Spleen (tissue), 7 donors: ENCODE data around the gene ADAMTS19.

Source experiments
- POLR2A ChIP-seq, 3 donors: fragments of 450-650 bp; IDR thresholded peaks; one replicate each; pipeline ENCODE4 v1.5.1; 2017; ENCODE audit warnings: antibody characterized with exemption in 3 of 3, mild to moderate bottlenecking in 1 of 3
- TF ChIP-seq, protein P1 (sequence below), 11 experiments: fragments of 200-600 bp in 7 of 11; fragments of 450-650 bp in 4 of 11; sonication (generic) in 4 of 11; IDR thresholded peaks in 8 of 11; conservative IDR thresholded peaks in 3 of 11; 1 replicate in 7 of 11; 2 replicates in 4 of 11; pipeline versions ENCODE4 v1.4.0 to v1.8.0; 2016 to 2021; ENCODE audit warnings: antibody characterized with exemption in 11 of 11, inconsistent platforms in 4 of 11, mild to moderate bottlenecking in 1 of 11
- donor health status: DM: no; HTN: no; CAD: no; lungs with moderate emphysema.
- donor health status: DM: no; HTN: no; CAD: no.
- donor health status: DM: no; HTN: no; CAD: no.

GRCh38 chr5:129768735-129769134 is 308.6 kb downstream of the ADAMTS19 start:
- TF ChIP-seq, protein P1, sequence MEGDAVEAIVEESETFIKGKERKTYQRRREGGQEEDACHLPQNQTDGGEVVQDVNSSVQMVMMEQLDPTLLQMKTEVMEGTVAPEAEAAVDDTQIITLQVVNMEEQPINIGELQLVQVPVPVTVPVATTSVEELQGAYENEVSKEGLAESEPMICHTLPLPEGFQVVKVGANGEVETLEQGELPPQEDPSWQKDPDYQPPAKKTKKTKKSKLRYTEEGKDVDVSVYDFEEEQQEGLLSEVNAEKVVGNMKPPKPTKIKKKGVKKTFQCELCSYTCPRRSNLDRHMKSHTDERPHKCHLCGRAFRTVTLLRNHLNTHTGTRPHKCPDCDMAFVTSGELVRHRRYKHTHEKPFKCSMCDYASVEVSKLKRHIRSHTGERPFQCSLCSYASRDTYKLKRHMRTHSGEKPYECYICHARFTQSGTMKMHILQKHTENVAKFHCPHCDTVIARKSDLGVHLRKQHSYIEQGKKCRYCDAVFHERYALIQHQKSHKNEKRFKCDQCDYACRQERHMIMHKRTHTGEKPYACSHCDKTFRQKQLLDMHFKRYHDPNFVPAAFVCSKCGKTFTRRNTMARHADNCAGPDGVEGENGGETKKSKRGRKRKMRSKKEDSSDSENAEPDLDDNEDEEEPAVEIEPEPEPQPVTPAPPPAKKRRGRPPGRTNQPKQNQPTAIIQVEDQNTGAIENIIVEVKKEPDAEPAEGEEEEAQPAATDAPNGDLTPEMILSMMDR (IDR thresholded peaks at IDR 0.05 in 8 of 11, conservative IDR thresholded peaks at IDR 0.05 in 3 of 11): no peak
- TF ChIP-seq POLR2A (IDR thresholded peaks at IDR 0.05): no peak
